Keratinocyte (primary cell): Measurements from ENCODE around the gene PIP4K2B. TPM values are rescaled to one million over a fixed set of nuclear protein-coding genes. Genes with fewer than 3 reads are reported as not detected.

Experiments used
- DNase-seq: peaks from one replicate; pipeline ENCODE4 v3.0.0-alpha.2; 2011; ENCODE audit warnings: low read depth, missing footprints, low spot score
- FAIRE-seq: peaks from 2 replicates; lab custom pipeline; 2011; peaks lifted over from hg19 to GRCh38; lab: Jason Lieb, UNC
- H2AFZ ChIP-seq: 2 replicates; pipeline ENCODE4 v1.6.0; 2012; ENCODE audit warnings: low read length, control low read depth, inconsistent platforms; ENCODE audit not compliant: control insufficient read depth
- H3K27ac ChIP-seq: 2 replicates; pipeline ENCODE4 v1.5.1; 2011; ENCODE audit warnings: low read length; ENCODE audit not compliant: control insufficient read depth, insufficient read depth
- H3K27me3 ChIP-seq: 3 replicates; pipeline ENCODE4 v1.6.0; 2011; ENCODE audit warnings: low read length; ENCODE audit not compliant: control insufficient read depth, insufficient read depth; ENCODE audit errors: extremely low read depth
- H3K36me3 ChIP-seq, 2 experiments: 2 replicates in 1 of 2; 3 replicates in 1 of 2; pipeline ENCODE4 v1.5.1; 2011; ENCODE audit warnings: low read length in 2 of 2, mild to moderate bottlenecking in 1 of 2; ENCODE audit not compliant: control insufficient read depth in 2 of 2, insufficient read depth in 2 of 2; ENCODE audit errors: extremely low read depth in 1 of 2
- H3K4me1 ChIP-seq: 3 replicates; pipeline ENCODE4 v1.5.1; 2011; ENCODE audit warnings: low read length; ENCODE audit not compliant: control insufficient read depth, insufficient read depth; ENCODE audit errors: extremely low read depth
- H3K4me2 ChIP-seq: 3 replicates; pipeline ENCODE4 v1.6.0; 2011; ENCODE audit warnings: low read depth, low read length; ENCODE audit not compliant: control insufficient read depth, insufficient read depth; ENCODE audit errors: extremely low read depth
- H3K4me3 ChIP-seq, 3 experiments: fragments of 200-600 bp in 1 of 3; sonication (generic) in 1 of 3; 2 replicates in 2 of 3; 3 replicates in 1 of 3; pipeline ENCODE4 v1.5.1; 2011 to 2016; ENCODE audit warnings: low read length in 3 of 3, mild to moderate bottlenecking in 3 of 3, control low read depth in 2 of 3, inconsistent platforms in 1 of 3, low read depth in 1 of 3, mixed read lengths in 1 of 3, mixed run types in 1 of 3, moderate library complexity in 1 of 3; ENCODE audit not compliant: control insufficient read depth in 2 of 3, insufficient read depth in 2 of 3; ENCODE audit errors: extremely low read depth in 1 of 3
- H3K79me2 ChIP-seq: 2 replicates; pipeline ENCODE4 v1.6.0; 2012; ENCODE audit warnings: low read length; ENCODE audit not compliant: control insufficient read depth, insufficient read depth
- H3K9ac ChIP-seq: 3 replicates; pipeline ENCODE4 v1.6.0; 2011; ENCODE audit warnings: low read length; ENCODE audit not compliant: control insufficient read depth, insufficient read depth; ENCODE audit errors: extremely low read depth
- H3K9me1 ChIP-seq: 3 replicates; pipeline ENCODE4 v1.6.0; 2011; ENCODE audit warnings: low read length; ENCODE audit not compliant: control insufficient read depth, insufficient read depth; ENCODE audit errors: extremely low read depth
- H3K9me3 ChIP-seq: 2 replicates; pipeline ENCODE4 v1.5.1; 2012; ENCODE audit warnings: low read depth, low read length; ENCODE audit not compliant: control insufficient read depth
- H4K20me1 ChIP-seq: 3 replicates; pipeline ENCODE4 v1.6.0; 2011; ENCODE audit warnings: low read length; ENCODE audit not compliant: control insufficient read depth, insufficient read depth; ENCODE audit errors: extremely low read depth
- EZH2 ChIP-seq: IDR thresholded peaks from one replicate; pipeline ENCODE4 v1.6.1; 2012; ENCODE audit warnings: inconsistent platforms, mild to moderate bottlenecking, low read length, moderate library complexity
- dilution Hi-C: fragments of 300-500 bp; cut with MboI; formaldehyde crosslinking; loops from one replicate; pipeline ENCODE4 v1.7.0; 2020; ENCODE audit warnings: low sequenced_read_pairs; ENCODE audit not compliant: extremely low pct_ligation_motif_present
- polyA plus RNA-seq, 5 experiments: library from polyadenylated mRNA; depleted of rRNA in 3 of 5; stranded (reverse) in 3 of 5; stranded (forward) in 1 of 5; unstranded in 1 of 5; fragments of >200 nt; gene quantifications; 1 replicate in 1 of 5; 2 replicates in 3 of 5; 3 replicates in 1 of 5; pipeline versions ENCODE4 v1.2.1 to v1.2.3, GENCODE V29; 2011 to 2012; ENCODE audit warnings: missing spikeins in 2 of 5, low read depth in 1 of 5, low replicate concordance in 1 of 5
- TF ChIP-seq, protein P1 (sequence below), 3 experiments: IDR thresholded peaks in 1 of 3; conservative IDR thresholded peaks in 1 of 3; optimal IDR thresholded peaks in 1 of 3; 2 replicates in 2 of 3; 3 replicates in 1 of 3; pipeline versions ENCODE3 to v1.5.1; 2011; ENCODE audit warnings: low read length in 3 of 3, mild to moderate bottlenecking in 3 of 3, moderate library complexity in 2 of 3, control low read depth in 1 of 3, inconsistent platforms in 1 of 3; ENCODE audit not compliant: insufficient read depth in 2 of 3; ENCODE audit errors: extremely low read depth in 1 of 3

PIP4K2B gene
- polyA plus RNA-seq, 1 donor (not counting 4 experiments of a cell fraction or from before 2014, with no cell fraction given): 26.4 TPM

DNA sequence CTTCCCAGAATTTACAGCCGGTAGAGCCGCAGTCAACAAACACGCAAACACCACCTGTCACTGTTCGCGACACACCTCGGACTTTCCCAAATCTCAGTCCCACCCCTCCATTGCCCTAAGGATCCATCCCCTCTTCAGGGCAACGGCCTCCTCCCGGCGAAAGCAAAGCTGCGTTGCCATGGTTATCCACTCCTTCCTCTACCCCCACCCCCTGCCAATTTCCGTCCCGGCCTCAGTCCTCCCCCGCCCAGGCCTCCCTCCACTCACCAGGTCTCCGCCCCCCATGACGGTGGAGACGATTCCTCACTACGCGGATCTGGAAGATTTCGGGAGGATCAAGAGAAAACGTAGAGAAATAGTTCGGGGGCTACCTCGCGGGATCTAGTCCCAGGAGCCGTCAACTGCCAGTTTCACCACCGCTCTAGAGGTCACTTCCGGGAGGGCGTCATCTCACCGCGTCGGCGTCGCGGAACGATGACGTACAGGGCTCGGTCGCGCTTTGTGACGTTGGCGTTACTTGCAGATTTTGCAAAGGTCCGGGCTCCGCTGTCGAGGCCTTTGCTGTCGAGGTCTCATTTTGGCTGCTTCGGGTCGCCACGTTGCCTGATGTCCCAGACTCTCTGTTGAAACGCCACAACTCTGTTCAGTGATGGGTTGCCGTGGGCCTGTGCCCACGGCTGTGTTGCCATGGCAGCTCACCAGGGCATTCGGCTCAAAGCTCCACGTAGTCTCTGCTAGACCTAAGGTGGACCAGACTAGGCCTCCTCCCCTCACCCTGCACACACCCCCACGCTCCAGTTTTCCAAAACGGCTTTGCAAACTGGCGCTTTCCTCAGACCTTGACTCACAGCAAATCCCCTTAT is 25.8 kb upstream of the PIP4K2B start, which contains the start of gene CWC25:
TSS of gene CWC25 (minus strand) at position 423 of the 863 bp plus-strand sequence. CDS start at position 285, 138 bp downstream.
- H3K4me3 ChIP-seq: peak within 1 kb of the TSS; percentile 98 to 100 (median 99)
- H3K27ac ChIP-seq: peak within 1 kb of the TSS; percentile 99
- H3K27me3 ChIP-seq: no peaks in the 10 kb centered on the region
- no peaks in the 10 kb centered on the region for H4K20me1 ChIP-seq
- H3K36me3 ChIP-seq: peaks cover 0 to 9% of the 10 kb centered on the region in 2 experiments
- DNase-seq (peak; percentile 64), FAIRE-seq (no peak)
- TF ChIP-seq, protein P1, sequence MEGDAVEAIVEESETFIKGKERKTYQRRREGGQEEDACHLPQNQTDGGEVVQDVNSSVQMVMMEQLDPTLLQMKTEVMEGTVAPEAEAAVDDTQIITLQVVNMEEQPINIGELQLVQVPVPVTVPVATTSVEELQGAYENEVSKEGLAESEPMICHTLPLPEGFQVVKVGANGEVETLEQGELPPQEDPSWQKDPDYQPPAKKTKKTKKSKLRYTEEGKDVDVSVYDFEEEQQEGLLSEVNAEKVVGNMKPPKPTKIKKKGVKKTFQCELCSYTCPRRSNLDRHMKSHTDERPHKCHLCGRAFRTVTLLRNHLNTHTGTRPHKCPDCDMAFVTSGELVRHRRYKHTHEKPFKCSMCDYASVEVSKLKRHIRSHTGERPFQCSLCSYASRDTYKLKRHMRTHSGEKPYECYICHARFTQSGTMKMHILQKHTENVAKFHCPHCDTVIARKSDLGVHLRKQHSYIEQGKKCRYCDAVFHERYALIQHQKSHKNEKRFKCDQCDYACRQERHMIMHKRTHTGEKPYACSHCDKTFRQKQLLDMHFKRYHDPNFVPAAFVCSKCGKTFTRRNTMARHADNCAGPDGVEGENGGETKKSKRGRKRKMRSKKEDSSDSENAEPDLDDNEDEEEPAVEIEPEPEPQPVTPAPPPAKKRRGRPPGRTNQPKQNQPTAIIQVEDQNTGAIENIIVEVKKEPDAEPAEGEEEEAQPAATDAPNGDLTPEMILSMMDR (optimal IDR thresholded peaks at IDR 0.05 in 1 of 3, IDR thresholded peaks at IDR 0.05 in 1 of 3, conservative IDR thresholded peaks at IDR 0.05 in 1 of 3; ENCODE audit: extremely low read depth in 1 of 3, insufficient read depth in 2 of 3, low read length in 3 of 3): no peak
- TF ChIP-seq EZH2: no peak
- peak within 1 kb of the TSS; percentile 92 for H2AFZ ChIP-seq
- peaks cover 45% of the 10 kb centered on the region for H3K79me2 ChIP-seq
- dilution Hi-C loops: no loop called here
- peak within 1 kb of the TSS; percentile 96 for H3K9ac ChIP-seq
- peaks cover 14% of the 10 kb centered on the region for H3K4me1 ChIP-seq
- no peaks in the 10 kb centered on the region for H3K9me3 ChIP-seq
- no peaks in the 10 kb centered on the region for H3K9me1 ChIP-seq
- peak within 1 kb of the TSS; percentile 90 for H3K4me2 ChIP-seq

DNA sequence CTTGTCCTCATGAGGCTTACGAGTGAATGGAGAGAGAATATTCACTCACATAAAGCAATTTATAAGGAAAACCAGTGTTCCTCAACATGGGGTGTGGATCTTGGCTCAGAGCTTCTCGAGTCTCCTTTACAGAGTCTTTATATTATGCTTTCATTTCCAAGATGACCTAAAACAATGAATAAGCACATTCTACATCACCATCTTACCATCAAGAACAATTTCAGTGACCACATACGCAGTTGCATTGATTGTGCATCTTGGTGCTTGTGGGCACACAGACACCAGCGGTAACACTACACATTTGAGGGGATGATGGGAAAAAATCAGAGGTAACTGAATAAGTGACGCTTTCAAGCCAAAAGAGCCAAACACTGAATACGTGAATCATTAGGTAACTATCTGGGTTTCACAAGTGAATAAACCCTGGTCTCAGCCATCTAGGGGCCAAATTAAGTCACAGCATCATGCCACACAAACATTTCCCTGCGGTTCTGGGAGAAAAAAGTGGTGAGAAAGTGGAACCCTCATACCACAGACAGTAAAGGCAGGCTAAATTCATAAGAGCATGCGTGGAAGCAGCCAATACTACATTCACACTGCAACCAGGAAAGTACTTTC is 16.3 kb upstream of the PIP4K2B start:
- no peak for FAIRE-seq
- no peaks in the 10 kb centered on the region for H3K9me1 ChIP-seq
- no peak overlapping the region for H3K9ac ChIP-seq
- no peak overlapping the region for H2AFZ ChIP-seq
- no peaks in the 10 kb centered on the region for H3K27me3 ChIP-seq
- H3K4me2 ChIP-seq: no peak overlapping the region
- no peak overlapping the region for H3K27ac ChIP-seq
- no peaks in the 10 kb centered on the region for H3K4me1 ChIP-seq
- H3K9me3 ChIP-seq: no peaks in the 10 kb centered on the region
- TF ChIP-seq, protein P1 (optimal IDR thresholded peaks at IDR 0.05 in 1 of 3, IDR thresholded peaks at IDR 0.05 in 1 of 3, conservative IDR thresholded peaks at IDR 0.05 in 1 of 3; ENCODE audit: extremely low read depth in 1 of 3, insufficient read depth in 2 of 3, low read length in 3 of 3): peak; percentile 15 to 57 (median 24)
- no peak for TF ChIP-seq EZH2
- H3K4me3 ChIP-seq: no peak overlapping the region
- peaks cover 8 to 21% of the 10 kb centered on the region in 2 experiments for H3K36me3 ChIP-seq
- H3K79me2 ChIP-seq: peaks cover 14% of the 10 kb centered on the region
- no peaks in the 10 kb centered on the region for H4K20me1 ChIP-seq
- no peak for DNase-seq
- dilution Hi-C loops: no loop called here
